C4-2B (cell line): ENCODE data around the gene ABI1.
A peak's percentile ranks its signal among the peaks of the same experiment; 100 is the strongest.
"Not testable (repeated sequence)": the region's sequence is repeated elsewhere in the genome, so short reads cannot be mapped to it uniquely, and the experiment has no call there.

Experiments used
- H3K27ac ChIP-seq: fragments of 450-650 bp; 2 replicates; pipeline ENCODE4 v1.5.1; 2017
- ZFX ChIP-seq: fragments of 450-650 bp; IDR thresholded peaks from 2 replicates; pipeline ENCODE4 v1.6.1; 2017
- TF ChIP-seq, protein P1 (sequence below): fragments of 450-650 bp; conservative IDR thresholded peaks from 2 replicates; pipeline ENCODE4 v1.5.1; 2017; ENCODE audit warnings: mild to moderate bottlenecking

ABI1 gene

DNA sequence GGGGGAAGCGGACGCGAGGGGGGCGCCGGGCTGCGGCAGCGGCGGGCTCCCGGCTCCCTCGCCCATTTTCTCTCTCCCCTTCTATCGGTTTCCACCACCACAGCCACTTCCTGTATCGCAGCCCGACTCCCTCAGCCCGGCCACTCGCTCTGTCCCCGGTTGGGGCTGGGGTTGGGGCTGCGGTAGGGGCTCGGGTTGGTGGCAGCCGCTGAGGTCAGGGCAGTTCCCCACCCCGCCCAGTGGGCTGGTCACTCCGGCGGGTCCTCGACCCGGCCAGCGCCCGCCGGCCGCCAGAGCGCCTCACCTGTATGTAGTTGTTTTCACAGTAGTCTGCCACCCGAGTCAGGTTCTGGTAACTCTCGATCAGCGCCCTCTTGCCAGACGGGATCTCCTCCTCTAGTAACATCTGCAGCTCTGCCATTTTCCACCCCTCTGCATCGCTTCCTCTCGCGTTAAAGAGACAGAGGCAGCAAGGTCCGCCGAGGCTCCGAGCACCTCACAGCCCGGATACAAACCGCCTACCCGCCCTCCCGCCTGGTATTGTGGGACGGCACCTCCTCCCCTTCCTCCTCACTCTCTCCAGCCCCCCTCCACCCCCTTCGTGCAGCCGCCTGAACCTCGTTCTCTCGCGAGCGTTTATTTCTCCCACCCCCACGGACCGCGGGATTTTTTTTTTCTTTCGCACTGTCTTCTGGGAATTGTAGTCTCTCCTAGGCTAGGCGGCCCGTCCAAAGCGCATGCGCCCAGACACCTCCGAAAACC lies at the start of gene ABI1:
Gene ABI1, minus strand, starts transcription at position 516 of the 762 bp plus-strand sequence. Its CDS starts 95 bp downstream, at position 421.
- no peak for TF ChIP-seq ZFX
- H3K27ac ChIP-seq, result peak within 1 kb of the TSS; percentile 92

DNA sequence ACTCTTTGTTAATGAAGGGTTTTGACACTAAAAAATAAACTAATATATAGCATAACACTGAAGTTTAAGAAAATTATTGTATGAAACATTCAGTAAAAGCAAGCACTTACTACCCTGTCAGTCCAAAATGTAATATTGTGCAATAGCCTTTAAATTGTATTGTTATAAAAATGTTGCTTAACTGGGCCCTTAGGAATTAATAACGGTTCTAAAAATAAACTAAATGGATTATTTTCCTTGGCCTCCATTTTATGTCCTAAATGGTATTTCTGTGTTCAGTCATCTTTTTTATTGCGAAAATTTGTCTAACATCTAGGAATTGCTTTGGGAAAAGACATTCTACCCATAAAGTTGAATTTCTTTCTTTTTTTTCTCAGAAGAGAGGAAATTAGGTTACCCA lies 49.0 kb upstream of the ABI1 start:
- TF ChIP-seq ZFX, result no peak
- TF ChIP-seq, protein P1, sequence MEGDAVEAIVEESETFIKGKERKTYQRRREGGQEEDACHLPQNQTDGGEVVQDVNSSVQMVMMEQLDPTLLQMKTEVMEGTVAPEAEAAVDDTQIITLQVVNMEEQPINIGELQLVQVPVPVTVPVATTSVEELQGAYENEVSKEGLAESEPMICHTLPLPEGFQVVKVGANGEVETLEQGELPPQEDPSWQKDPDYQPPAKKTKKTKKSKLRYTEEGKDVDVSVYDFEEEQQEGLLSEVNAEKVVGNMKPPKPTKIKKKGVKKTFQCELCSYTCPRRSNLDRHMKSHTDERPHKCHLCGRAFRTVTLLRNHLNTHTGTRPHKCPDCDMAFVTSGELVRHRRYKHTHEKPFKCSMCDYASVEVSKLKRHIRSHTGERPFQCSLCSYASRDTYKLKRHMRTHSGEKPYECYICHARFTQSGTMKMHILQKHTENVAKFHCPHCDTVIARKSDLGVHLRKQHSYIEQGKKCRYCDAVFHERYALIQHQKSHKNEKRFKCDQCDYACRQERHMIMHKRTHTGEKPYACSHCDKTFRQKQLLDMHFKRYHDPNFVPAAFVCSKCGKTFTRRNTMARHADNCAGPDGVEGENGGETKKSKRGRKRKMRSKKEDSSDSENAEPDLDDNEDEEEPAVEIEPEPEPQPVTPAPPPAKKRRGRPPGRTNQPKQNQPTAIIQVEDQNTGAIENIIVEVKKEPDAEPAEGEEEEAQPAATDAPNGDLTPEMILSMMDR, result no peak
- H3K27ac ChIP-seq, result no peak overlapping the region

DNA sequence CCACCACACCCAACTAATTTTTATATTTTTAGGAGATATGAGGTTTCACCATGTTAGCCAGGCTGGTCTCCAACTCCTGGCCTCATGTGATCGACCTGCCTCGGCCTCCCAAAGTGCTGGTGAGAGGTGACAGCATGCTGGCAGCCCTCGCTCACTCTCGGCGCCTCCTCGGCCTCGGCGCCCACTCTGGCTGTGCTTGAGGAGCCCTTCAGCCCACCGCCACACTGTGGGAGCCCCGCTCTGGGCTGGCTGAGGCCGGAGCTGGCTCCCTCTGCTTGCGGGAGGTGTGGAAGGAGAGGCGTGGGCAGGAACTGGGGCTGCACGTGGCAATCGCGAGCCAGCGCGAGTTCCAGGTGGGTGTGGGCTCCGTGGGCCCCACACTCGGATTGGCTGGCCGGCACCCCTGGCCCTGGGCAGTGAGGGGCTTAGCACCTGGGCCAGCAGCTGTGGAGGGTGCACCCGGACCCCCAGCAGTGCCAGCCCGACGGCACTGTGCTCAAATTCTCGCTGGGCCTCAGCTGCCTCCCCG lies 44.6 kb upstream of the ABI1 start:
- H3K27ac ChIP-seq, result not testable (repeated sequence)

DNA sequence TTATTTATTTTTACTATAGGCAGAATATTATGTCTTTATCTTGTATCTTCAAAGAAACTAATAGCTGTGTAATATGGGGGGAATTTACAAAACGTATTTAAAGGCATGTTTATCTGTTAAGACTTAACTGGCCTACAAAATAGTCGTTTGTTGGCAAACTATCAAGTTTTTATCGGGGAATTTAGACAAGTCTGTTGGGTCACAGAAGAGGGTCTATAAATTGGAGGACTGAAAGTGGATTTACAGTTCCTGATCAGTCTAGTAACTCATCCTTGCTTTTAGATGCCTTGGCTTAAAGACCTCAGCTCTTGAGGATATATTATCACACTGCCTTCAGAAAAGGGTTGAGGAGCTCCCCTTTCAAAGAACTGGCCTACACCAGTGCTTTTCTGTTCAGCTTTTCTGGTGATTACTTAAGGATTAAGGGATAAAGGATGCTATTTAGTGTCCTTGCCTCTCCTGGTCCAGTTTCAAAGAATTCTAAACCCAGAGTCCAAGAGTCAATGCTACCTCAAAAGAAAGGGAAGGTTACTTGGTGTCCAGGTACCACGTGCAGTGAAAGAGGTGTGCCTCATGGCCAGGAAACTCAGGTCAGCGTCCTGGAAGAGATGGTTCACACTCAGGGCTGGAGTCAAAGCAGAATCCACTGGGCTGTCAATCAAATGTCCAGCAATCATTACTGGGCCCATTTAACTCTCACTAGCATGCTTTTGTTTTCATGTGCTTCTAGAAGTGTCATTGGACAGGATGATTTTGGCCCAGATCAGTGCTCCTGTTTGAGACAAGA lies 42.9 kb upstream of the ABI1 start:
- TF ChIP-seq, protein P1, result no peak
- no peak for TF ChIP-seq ZFX
- H3K27ac ChIP-seq, result no peak overlapping the region

DNA sequence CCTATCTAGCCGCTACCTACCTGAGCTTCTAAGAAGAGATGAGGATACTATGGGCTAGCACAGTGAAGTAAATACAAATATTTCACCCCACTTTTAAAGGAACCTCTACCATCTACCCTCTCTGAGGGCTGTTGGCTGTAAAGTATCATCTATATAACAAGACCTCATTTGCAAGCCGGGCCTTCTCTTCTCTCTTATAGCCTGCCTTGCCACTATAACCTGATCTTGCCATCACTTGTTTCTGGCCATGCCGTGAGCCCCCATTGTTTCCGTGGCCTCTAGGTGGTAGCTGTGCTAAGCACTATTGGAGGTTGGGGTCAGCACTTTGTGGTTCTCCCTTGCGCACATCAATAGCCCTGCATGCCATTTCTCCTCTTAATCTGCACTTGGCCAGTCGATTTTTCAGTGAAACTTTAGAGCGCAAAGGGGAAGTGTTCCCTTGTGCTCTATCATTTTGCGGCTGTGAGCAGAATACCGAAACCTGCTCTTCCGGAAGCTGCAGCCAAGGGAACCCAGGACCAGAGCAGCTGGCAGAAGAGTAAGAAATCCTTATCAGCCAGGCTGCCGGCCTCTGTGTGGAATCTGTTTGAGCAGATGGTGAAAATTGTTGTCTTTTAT lies 31.7 kb upstream of the ABI1 start:
- H3K27ac ChIP-seq, result not testable (repeated sequence)

DNA sequence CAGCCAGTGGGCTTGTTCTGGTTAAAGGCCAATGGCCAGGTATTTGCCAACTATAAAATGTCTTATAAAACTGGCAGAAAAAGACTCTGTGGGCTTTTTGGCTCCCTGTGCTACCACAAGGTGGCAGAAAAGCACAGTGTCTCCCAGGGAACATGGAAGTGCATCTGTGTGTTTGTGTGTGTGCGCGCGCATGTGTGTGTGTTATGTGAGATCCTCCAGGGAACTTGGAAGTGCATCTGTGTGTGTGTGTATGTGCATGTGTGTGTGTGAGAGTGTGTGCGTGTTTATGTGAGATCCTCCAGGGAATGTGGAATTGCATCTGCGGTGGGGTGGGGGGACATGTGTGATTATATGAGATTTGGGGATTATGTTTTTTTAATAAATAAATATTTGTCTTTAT lies 30.2 kb upstream of the ABI1 start:
- TF ChIP-seq ZFX, result no peak
- TF ChIP-seq, protein P1, result peak; percentile 86
- no peak overlapping the region for H3K27ac ChIP-seq

DNA sequence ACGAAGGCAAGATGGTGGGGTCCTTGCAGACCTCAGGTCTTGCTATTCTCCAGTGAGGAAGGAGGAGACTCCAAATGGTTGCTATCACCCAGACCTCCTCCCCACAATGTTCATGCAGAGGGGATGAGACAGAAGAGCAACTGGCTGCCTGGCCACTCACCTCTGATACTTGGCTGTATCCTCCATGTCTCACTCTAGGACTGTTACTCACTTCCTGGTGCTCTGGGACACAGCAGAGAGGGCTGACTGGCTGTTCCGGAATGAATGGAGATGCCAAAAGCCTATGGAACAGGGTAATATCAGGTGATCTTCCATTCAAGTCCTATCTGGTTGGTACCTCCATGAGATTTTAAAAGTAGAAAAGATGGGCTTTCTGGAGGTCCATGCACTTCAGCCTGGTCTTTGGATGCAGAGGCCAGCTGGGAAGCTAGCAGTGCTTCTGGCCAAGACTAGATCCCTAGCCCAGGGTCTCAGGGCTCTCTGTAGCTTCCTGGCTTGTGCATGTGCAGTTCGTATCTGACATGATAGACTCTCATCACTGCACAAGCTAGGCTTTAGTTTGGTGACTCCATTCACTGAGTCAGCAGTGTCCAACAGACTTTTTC lies 27.0 kb upstream of the ABI1 start:
- H3K27ac ChIP-seq, result no peak overlapping the region
- TF ChIP-seq, protein P1, result no peak
- TF ChIP-seq ZFX, result no peak

DNA sequence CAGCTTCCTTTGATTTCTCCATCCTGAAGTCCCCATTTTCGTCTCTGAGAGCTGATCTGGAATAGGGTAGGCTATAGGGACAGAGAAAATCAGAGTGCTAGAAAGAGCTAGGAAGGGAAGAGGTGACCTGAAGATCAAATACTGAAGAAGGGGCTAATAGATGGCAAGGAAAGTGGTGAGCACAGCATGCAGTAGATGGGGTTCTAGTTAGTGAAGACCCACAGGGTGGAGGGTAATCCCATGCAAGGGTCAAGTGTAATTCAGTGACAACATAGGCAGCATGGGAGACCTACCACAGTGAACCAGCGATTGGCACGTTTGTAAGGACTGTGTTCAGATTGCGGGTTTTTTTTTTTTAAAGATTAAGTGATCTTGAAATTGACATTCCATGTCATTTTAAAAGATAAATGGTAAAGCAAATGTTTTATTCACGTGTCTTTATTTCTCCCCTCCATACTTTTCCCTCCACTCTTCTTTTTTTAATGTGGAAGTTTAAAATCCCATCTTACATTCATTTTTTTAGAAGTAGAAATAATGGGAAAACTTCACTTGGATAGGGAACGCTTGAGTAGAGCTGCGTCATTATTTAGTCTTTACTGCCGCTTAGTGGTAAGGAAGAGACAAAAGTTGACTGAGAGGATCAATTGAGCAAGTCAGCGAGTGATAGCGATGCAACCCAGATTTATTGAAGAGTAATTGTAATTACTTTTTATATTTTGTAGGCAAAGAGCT lies 21.0 kb upstream of the ABI1 start:
- H3K27ac ChIP-seq, result no peak overlapping the region
- TF ChIP-seq, protein P1, result peak; percentile 90
- TF ChIP-seq ZFX, result no peak
